CD4-positive, alpha-beta T cell (primary cell): Measurements from ENCODE around the gene ZNF281. TPM values are rescaled to one million over a fixed set of nuclear protein-coding genes. Genes with fewer than 3 reads are reported as not detected.

Experiments
- ATAC-seq: fragments of 200-7000 bp; cut with Tn5 transposase; one replicate; pipeline ENCODE4 v1.10.0; 2022; ENCODE audit warnings: mild to moderate bottlenecking; ENCODE audit not compliant: poor library complexity
- CTCF ChIA-PET: fragments of 350-600 bp; sonication (Branson Sonifier 250); formaldehyde crosslinking; loops from one replicate; lab custom pipeline; 2021; ENCODE audit warnings: antibody characterized with exemption, inconsistent platforms; lab: Charles Lee
- POLR2A ChIA-PET: fragments of 350-600 bp; sonication (Branson Sonifier 250); formaldehyde crosslinking; loops from one replicate; lab custom pipeline; 2021; ENCODE audit warnings: antibody characterized with exemption, inconsistent platforms; lab: Charles Lee
- DNase-seq, 14 experiments: peaks; one replicate each; pipeline ENCODE4 v3.0.0-alpha.2; 2013 to 2020; ENCODE audit warnings: mixed read lengths in 2 of 14
- H3K27ac ChIP-seq, 2 donors: one replicate each; pipeline versions ENCODE4 v1.5.1 to v1.7.0; 2013; ENCODE audit warnings: low read length in 2 of 2, low read depth in 1 of 2, mild to moderate bottlenecking in 1 of 2
- H3K27me3 ChIP-seq, 2 experiments: 1 replicate in 1 of 2; 2 replicates in 1 of 2; pipeline versions ENCODE4 v1.6.1 to v1.7.0; 2013; ENCODE audit warnings: low read length in 2 of 2, control low read depth in 1 of 2, mild to moderate bottlenecking in 1 of 2, moderate library complexity in 1 of 2; ENCODE audit not compliant: insufficient read depth in 2 of 2, control insufficient read depth in 1 of 2
- H3K36me3 ChIP-seq: one replicate; pipeline ENCODE4 v1.6.1; 2013; ENCODE audit warnings: low read length, control low read depth; ENCODE audit not compliant: insufficient read depth
- H3K4me1 ChIP-seq: one replicate; pipeline ENCODE4 v1.6.1; 2013; ENCODE audit warnings: low read length, control low read depth; ENCODE audit not compliant: insufficient read depth
- H3K4me3 ChIP-seq: one replicate; pipeline ENCODE4 v1.5.1; 2013; ENCODE audit warnings: mild to moderate bottlenecking, low read length, moderate library complexity
- H3K9me3 ChIP-seq, 2 experiments: 1 replicate in 1 of 2; 2 replicates in 1 of 2; pipeline versions ENCODE4 v1.6.1 to v1.7.0; 2013; ENCODE audit warnings: low read length in 2 of 2, mild to moderate bottlenecking in 2 of 2, control low read depth in 1 of 2, moderate library complexity in 1 of 2; ENCODE audit not compliant: control insufficient read depth in 1 of 2, insufficient read depth in 1 of 2
- H3K27ac Mint-ChIP-seq: one replicate; pipeline ENCODE4 v1.8.0; 2020; ENCODE audit warnings: mixed read lengths
- H3K27me3 Mint-ChIP-seq: one replicate; pipeline ENCODE4 v1.8.0; 2021; ENCODE audit warnings: mixed read lengths
- H3K36me3 Mint-ChIP-seq: one replicate; pipeline ENCODE4 v1.8.0; 2021; ENCODE audit warnings: low read depth, mixed read lengths
- H3K4me1 Mint-ChIP-seq: one replicate; pipeline ENCODE4 v1.8.0; 2021; ENCODE audit warnings: low read depth, mixed read lengths
- H3K4me3 Mint-ChIP-seq: one replicate; pipeline ENCODE4 v1.8.0; 2020; ENCODE audit warnings: mild to moderate bottlenecking, mixed read lengths
- H3K9me3 Mint-ChIP-seq: one replicate; pipeline ENCODE4 v1.8.0; 2020; ENCODE audit warnings: mixed read lengths
- CTCF ChIP-seq: fragments of 200-600 bp; IDR thresholded peaks from one replicate; pipeline ENCODE4 v1.8.0; 2022; ENCODE audit warnings: antibody characterized with exemption, mild to moderate bottlenecking
- intact Hi-C, 2 experiments: fragments of 100-400 bp; cut with DNase I in 1 of 2; cut with micrococcal nuclease in 1 of 2; formaldehyde crosslinking; loops; one replicate each; pipeline versions ENCODE4 v1.15.1 to v1.9.0; 2023 to 2025; cut with DNase I, micrococcal nuclease
- polyA plus RNA-seq, 2 donors: library from polyadenylated mRNA; unstranded; fragments of 120-200 nt; gene quantifications; one replicate each; pipeline ENCODE4 v1.2.1, GENCODE V29; 2013
- total RNA-seq, 174 experiments: library from RNA in 2 of 174; stranded (reverse) in 2 of 174; gene quantifications; one replicate each; pipeline ENCODE4 v1.2.3 and lab custom pipeline; 2021 to 2026

The ZNF281 gene, protein sequence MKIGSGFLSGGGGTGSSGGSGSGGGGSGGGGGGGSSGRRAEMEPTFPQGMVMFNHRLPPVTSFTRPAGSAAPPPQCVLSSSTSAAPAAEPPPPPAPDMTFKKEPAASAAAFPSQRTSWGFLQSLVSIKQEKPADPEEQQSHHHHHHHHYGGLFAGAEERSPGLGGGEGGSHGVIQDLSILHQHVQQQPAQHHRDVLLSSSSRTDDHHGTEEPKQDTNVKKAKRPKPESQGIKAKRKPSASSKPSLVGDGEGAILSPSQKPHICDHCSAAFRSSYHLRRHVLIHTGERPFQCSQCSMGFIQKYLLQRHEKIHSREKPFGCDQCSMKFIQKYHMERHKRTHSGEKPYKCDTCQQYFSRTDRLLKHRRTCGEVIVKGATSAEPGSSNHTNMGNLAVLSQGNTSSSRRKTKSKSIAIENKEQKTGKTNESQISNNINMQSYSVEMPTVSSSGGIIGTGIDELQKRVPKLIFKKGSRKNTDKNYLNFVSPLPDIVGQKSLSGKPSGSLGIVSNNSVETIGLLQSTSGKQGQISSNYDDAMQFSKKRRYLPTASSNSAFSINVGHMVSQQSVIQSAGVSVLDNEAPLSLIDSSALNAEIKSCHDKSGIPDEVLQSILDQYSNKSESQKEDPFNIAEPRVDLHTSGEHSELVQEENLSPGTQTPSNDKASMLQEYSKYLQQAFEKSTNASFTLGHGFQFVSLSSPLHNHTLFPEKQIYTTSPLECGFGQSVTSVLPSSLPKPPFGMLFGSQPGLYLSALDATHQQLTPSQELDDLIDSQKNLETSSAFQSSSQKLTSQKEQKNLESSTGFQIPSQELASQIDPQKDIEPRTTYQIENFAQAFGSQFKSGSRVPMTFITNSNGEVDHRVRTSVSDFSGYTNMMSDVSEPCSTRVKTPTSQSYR
- total RNA-seq: 10 to 100 TPM; 27.6 to 29.3 TPM
- polyA plus RNA-seq (2013, experiment 1 of 2): 11.8 TPM
- 11.6 TPM for polyA plus RNA-seq (2013, experiment 2 of 2)
- total RNA-seq (lab: John Stamatoyannopoulos, UW): 43.1 to 105 (median 73.2) reads per million in 172 experiments

DNA sequence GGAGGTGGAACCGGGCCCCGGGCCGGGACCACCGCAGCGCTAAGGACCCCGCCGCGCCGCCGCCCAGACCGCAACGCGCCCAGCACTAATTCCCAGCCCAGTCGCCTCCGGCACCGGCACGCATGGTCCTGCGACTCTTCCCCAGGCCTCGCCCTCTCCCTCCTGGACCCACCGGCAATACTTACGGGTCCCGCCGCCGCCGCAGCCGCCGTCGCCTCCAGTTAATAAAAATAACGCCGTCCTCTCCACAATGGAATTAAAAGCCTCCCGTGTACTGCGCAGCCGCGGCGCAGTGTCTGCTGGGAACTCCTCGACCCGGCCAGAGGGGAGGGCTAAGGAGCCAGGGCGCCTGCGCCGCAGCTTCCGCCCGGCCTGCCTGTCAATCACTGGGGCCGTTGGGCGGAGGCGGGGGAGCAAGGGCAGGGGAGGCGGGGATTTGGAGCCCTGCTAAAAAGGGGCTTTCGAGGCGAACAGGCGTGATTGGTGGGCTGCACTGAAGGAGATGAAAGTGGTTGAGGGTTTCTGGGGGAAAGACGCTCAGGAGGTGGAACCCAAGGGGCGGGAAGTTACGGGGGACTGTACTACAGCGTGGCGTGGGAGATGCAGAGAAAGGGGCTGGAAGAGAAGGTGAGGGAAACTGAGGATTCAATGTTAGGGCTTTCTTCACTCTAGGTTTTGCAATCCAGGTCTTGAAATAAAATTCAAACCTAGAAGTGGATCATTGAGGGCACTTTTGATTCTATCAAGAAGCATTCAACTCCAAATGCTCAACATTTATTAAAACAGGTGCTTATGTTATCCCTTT, at the start of gene ZNF281:
TSS of gene ZNF281 (minus strand) at position 276 of the 805 bp plus-strand sequence. CDS start 331 bp downstream, outside the sequence.
- ATAC-seq (peak; percentile 96), DNase-seq (peak; percentile 86 to 97 (median 92))
- no peak for TF ChIP-seq CTCF
- peak within 1 kb of the TSS; percentile 98 for H3K4me3 Mint-ChIP-seq
- H3K9me3 ChIP-seq: no peaks in the 10 kb centered on the region
- H3K27me3 Mint-ChIP-seq: no peaks in the 10 kb centered on the region
- CTCF ChIA-PET: no interaction called here
- intact Hi-C loops: loop anchor here (5.0 to 10.0 kb wide), 7 partner anchors 103 to 745 kb away; partner anchors contain the start of genes CAMSAP2 (in 1 of the 2), DDX59 (in 1 of the 2), KIF21B (in 1 of the 2) and TMEM9 (in 1 of the 2)
- H3K27ac ChIP-seq: peak within 1 kb of the TSS; percentile 68 to 81
- H3K4me1 ChIP-seq: peaks cover 25% of the 10 kb centered on the region
- H3K27me3 ChIP-seq: no peaks in the 10 kb centered on the region
- peaks cover 14% of the 10 kb centered on the region for H3K36me3 ChIP-seq
- POLR2A ChIA-PET: interaction anchor here (1.0 to 2.3 kb wide), 5 partner anchors 28 to 260 kb away, joined by 3 to 8 read pairs (median 4); partner anchors contain the start of gene DDX59
- peaks cover 48% of the 10 kb centered on the region for H3K36me3 Mint-ChIP-seq
- peaks cover 56% of the 10 kb centered on the region for H3K4me1 Mint-ChIP-seq
- H3K4me3 ChIP-seq: peak within 1 kb of the TSS; percentile 93
- H3K9me3 Mint-ChIP-seq: peaks cover 4% of the 10 kb centered on the region
- H3K27ac Mint-ChIP-seq: peak within 1 kb of the TSS; percentile 87

- no peak overlapping the region for H3K27ac Mint-ChIP-seq
- no peak overlapping the region for H3K4me3 Mint-ChIP-seq
- no peaks in the 10 kb centered on the region for H3K27me3 ChIP-seq
- intact Hi-C loops: no loop called here
- no peaks in the 10 kb centered on the region for H3K9me3 Mint-ChIP-seq
- DNase-seq: no peak
- no peaks in the 10 kb centered on the region for H3K36me3 Mint-ChIP-seq
- ChIA-PET POLR2A (no interaction called here), CTCF (no interaction called here)
- no peak overlapping the region for H3K27ac ChIP-seq
- H3K4me1 Mint-ChIP-seq: no peaks in the 10 kb centered on the region
- H3K27me3 Mint-ChIP-seq: no peaks in the 10 kb centered on the region
- H3K4me3 ChIP-seq: no peak overlapping the region
- no peaks in the 10 kb centered on the region for H3K9me3 ChIP-seq
- no peak for ATAC-seq
- TF ChIP-seq CTCF: no peak
- no peaks in the 10 kb centered on the region for H3K4me1 ChIP-seq
- no peaks in the 10 kb centered on the region for H3K36me3 ChIP-seq
These were observed 48.9 kb upstream of the ZNF281 start for GRCh38 chr1:200458780-200459179.

- H3K9me3 Mint-ChIP-seq: no peaks in the 10 kb centered on the region
- Histone ChIP-seq H3K27ac (no peak overlapping the region), H3K9me3 (no peaks in the 10 kb centered on the region), H3K27me3 (no peaks in the 10 kb centered on the region), H3K36me3 (no peaks in the 10 kb centered on the region), H3K4me3 (no peak overlapping the region), H3K4me1 (no peaks in the 10 kb centered on the region)
- TF ChIP-seq CTCF: no peak
- H3K36me3 Mint-ChIP-seq: no peaks in the 10 kb centered on the region
- no peak for ATAC-seq
- CTCF ChIA-PET: no interaction called here
- DNase-seq: no peak
- H3K27ac Mint-ChIP-seq: no peak overlapping the region
- H3K27me3 Mint-ChIP-seq: no peaks in the 10 kb centered on the region
- POLR2A ChIA-PET: no interaction called here
- H3K4me1 Mint-ChIP-seq: no peaks in the 10 kb centered on the region
- intact Hi-C loops: no loop called here
- no peak overlapping the region for H3K4me3 Mint-ChIP-seq
These were observed 48.0 kb upstream of the ZNF281 start for GRCh38 chr1:200457810-200458209.
